CD4-positive, alpha-beta T cell treated with Interleukin-4 for 1 hour (primary cell): ENCODE measurements around the gene ALG10.
"Not testable (repeated sequence)": the region's sequence is repeated elsewhere in the genome, so short reads cannot be mapped to it uniquely, and the experiment has no call there.

Source experiments
- DNase-seq, 2 donors: peaks; one replicate each; pipeline ENCODE4 v3.0.0-alpha.2; 2020 to 2022

The ALG10 gene

DNA sequence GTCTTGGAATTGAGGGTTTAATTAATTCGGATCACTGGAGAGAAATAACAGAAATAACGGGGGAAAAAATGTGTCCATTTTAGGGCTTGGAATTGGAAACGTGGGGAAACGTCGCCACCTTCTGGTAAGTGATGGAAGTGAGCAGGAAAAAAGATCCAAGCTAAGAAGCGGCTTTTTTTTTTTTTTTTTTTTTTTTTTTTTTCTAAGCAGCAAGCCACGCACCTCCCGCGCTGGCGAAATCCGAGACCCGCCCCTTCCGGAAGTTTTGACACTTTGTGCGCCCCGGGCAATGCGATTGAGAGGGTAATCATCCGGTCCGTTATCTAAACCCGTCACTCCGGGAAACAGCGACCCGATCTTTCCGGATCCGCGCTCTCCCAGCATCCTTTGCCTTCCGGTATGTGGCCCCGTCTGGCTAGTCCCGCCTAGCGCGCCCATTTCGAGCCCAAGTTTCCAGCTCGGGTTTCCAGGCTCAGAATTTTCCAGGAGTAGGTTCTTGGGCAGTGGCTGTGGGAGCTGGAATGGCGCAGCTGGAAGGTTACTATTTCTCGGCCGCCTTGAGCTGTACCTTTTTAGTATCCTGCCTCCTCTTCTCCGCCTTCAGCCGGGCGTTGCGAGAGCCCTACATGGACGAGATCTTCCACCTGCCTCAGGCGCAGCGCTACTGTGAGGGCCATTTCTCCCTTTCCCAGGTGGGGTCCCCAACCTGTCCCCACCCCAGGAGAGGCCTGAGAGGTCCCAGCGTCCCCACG lies at the start of gene ALG10:
TSS of gene ALG10 (plus strand) at position 418 of the 752 bp plus-strand sequence. CDS start at position 522, 104 bp downstream.
- DNase-seq = peak; percentile 97 to 98

DNA sequence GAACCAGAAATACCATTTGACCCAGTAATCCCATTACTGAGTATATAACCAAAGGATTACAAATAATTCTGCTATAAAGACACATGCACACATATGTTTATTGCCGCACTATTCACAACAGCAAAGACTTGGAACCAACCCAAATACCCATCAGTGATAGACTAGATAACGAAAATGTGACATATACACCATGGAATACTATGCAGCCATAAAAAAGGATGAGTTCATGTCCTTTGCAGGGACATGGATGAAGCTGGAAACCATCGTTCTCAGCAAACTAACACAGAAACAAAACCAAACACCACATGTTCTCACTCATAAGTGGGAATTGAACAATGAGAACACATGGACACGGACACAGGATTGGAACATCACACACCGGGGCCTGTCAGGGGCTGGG lies 49.4 kb upstream of the ALG10 start:
- not testable (repeated sequence) for DNase-seq

DNA sequence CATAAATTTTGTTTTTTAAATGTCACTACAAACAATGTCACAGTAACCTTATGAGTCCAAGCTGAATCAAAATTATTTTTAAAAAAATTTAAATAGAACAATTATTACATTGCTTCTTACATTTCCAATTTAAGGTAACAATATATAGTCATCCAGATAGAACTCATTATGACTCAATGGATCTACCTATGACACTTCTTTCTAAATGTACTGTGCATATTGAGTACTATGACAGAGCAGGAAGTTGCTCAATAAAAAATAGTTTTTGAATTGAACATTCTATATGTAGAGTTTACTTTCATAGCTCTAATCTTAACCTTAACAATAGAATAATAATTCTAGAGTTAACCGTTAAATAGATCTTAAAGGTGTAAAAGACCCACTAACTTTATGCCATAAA lies 44.4 kb upstream of the ALG10 start:
- no peak for DNase-seq

DNA sequence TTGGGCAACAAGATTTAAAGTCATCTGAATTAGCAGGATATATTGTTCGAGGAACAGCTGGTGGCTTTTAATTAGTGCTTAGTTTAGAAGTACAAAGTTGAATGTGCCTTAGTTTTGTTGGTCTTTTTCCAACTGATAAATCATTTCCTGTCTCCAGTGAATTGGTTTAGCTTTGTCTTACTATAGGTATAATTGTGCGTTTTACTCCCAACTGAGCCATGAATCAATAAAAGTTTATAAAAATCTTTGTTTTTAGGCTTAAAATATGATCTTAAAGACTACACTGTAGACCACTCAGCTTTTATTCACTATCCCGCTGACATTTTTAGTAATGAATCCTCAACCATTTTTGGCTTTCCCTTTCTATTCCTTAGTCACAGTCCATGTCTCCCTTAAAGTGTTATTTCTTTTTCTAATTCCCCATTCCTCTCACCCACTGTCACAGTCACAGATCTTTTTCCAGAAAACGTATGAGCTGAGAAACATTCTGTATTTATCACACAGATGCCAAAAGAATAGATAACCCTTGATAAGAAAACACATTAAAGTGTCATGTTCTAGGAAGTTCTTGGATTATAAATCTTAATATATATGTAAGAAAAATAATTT lies 34.0 kb upstream of the ALG10 start:
- no peak for DNase-seq

DNA sequence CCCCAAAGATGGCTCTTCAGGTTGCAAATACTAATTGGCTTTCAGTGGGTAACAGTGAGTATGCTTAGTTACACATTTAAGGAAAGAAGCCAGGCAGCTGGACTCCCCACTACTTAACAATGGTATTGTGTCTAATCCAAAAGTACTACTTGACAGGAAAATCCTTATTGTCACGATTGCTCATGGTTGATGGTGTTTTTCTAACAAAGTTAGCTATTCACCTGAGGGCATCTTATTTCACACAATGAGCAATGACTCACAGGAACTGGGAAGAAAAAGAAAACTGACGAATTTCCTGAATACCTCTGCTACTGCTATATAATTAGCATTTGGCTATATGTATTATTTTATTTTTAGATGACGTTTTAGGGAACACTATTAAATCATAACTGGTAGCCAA lies 33.4 kb upstream of the ALG10 start:
- DNase-seq = no peak

DNA sequence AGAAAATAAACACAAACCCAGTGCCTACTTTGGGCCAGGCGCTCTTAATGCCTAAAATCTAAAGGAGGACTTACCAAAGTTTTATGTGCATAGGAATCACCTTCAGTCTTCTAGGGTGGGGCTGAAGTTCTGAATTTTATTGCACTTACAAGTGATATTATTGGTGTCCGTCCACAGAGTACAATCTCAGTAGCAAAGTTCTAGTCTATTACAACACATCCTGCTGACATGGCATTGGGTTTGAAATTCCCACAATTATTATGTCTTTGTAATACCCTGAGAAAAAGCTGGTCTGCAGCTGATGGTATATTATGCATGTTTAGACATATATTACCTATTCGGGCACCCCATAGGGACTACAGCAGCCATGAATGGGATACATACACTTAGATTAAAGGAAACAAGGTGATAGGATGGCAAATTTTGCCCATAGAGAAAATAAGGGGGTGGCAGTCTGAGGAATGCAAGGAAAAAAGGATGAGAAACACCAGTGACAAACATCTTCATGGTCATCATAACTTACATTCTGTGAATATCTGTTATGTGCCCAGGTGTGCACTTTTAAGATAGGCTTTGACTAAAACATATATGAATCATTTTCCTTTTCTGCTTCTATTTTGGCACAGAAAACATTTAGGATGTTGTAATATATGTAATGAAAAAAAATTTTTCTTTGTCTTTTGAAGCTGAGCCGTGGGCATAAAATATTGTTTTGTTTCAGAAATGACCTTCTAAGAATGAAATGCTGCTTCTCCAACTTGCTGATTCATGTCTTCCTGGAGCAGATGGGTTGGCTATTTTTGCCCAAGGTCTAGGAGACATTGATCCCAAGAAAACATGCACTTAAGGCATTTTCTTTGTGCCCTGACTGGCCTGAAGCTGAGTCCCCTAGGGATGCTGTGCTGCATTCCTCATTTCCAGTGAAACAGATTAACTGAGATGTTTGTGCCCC lies 27.2 kb upstream of the ALG10 start:
- no peak for DNase-seq

DNA sequence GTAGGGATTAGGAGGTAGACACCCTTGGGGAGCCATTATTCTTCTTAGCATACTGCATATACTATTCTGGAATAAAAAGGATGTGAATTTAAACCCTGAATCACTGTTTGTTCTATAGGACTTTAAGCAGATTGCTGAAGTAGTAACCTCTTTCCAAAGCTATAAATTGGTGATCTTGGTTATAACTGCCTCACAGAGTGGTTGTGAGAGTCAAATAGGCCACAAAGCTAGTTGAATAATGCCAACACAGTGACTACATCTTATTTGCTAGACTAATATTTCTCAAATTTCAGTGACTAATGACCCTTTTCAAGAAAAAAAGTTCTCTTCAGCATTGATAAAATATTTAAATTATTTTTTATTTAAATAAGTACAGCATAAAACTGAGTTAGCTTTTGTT lies 13.5 kb upstream of the ALG10 start:
- not testable (repeated sequence) for DNase-seq

DNA sequence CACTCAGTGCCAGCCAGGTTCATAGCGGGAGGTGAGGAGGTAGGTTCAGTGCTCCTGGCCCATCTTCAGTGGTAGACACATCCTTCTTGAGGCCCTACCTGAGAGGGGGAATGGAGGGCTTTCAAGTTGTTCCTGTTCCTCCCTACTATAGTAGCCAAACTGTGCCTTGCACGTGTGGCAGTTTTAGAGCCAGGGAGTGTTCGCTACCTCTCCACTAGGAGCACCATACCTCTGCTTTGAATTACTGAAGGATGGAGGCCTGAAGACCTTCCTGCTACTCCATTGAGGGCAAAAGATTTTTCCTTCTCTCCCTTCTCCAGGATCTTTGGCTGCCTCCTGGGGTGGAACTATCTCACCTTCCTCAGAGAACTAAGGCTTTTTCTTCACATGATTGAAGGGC lies 5.9 kb upstream of the ALG10 start:
- DNase-seq = no peak

- no peak for DNase-seq
Measured at GRCh38 chr12:34021071-34021470, 1.2 kb upstream of the ALG10 start.

DNA sequence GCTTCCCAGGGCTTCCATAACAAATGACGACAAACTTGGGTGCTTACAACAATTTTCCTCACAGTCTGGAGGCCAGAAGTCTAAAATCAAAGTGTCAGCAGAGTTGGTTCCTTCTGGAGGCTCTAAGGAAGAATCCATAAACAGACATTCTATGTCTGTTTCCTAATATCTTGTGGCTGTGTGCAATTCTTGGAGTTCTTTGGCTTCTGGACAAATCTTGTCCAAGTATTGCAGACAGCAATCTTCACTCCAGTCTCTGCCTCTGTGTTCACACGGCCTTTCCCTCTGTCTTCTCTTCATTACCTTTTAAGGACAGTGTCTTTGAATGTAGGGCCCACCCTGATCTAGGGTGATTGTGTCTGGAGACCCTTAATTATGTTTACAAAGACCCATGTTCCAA lies 5.4 kb downstream of the ALG10 start:
- DNase-seq = not testable (repeated sequence)

DNA sequence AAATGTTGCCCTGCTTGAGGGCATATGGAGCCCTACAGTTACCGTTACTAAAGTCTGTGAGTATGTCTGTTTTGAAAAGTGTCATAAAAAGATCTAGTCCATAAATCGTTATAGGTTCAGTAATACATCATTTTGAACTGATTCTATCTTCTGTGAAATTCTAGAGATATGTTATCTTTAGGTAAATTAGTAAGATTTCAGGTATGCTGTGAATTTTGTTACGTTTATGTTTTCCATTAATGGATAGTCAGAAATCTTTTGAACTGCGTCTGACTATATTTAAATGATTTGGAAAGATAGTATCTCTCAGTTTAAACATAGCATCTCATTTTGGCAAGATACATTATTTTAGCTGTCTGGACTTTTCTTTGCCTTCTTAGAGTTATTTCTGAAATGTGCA lies 8.3 kb downstream of the ALG10 start:
- DNase-seq = no peak

DNA sequence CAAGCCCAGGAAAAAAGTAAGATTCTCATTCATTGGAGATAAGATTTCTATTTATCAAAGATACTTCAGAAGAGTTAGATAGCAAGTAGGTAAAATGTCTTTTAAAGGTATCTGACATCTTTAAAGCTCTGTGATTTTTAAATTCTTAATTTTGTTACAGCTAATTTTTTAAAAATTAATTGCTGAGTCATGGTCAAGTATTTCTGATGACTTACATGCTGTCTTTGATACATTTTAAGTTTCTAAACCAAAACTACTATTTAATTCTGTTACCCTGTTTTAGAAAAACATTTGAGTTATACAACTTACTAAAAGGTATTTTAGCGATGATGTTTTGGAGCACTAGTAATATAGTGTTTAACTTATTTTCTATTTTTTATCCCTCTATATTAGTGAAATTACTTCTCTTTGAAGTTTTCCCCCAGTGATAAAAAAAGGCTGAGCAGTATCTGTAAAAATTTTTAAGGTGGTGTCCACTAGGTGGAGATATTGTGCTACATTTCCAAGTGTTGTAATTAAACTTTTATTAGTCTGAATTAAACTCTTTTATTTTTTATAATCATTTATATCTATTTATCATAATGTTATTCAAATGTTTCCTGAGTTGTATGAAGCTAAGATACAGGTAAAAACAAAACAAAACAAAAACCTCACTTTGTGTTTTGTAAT lies 11.5 kb downstream of the ALG10 start:
- DNase-seq = peak in 1 of 2 donors; percentile 41

DNA sequence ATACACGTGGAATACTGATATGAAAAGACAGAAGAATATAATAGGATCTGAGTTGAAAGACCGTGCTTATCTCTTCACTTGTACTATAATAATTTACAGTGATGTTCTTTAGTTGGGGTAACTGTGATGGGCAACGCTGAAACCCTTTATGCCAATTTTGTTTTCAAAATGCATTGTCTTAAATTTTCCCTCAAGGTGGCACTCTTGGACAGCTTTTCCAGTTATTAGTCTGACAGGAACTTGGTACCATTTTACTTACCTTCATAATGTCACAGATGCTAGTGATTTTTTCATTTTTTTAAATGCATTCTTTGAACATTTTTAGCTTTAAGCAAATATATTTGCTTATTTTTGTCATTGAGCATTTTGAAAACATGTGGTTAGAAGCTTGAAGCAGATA lies 16.1 kb downstream of the ALG10 start:
- DNase-seq = not testable (repeated sequence)

GRCh38 chr12:34046570-34046969 lies 24.3 kb downstream of the ALG10 start:
- DNase-seq = no peak

DNA sequence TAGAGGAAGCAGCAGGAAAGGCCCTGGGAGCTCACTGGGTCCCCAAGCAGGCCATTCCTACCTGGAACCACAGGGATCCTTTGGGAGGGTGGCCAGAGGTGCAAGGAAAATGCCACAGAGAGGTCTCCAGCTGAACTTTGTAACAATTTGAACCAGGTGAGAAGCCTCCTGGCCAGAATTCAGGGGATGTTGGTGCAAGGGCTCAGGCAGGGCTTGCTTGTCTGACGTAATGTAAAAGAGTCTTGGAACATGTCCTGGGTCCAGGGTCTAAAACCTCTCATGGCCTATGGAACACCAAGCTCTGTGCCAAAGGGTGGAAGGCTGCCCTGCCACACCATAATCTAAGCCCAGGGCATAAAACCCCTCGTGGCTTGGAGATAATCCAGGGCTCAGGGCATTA lies 25.6 kb downstream of the ALG10 start:
- not testable (repeated sequence) for DNase-seq

- DNase-seq = no peak
Measured at GRCh38 chr12:34048714-34049113, 26.4 kb downstream of the ALG10 start.

GRCh38 chr12:34051486-34051885 lies 29.2 kb downstream of the ALG10 start:
- no peak for DNase-seq

- no peak for DNase-seq
Measured at GRCh38 chr12:34054938-34055337, 32.6 kb downstream of the ALG10 start.
